PC-9 (cell line): Measurements from ENCODE around the gene CRNKL1. TPM values are rescaled to one million over a fixed set of nuclear protein-coding genes. Genes with fewer than 3 reads are reported as not detected.

ENCODE experiments used
- BruUV-seq: library from RNA; stranded (reverse); fragments of 400-500 nt; replicated peaks from 2 replicates; lab custom pipeline; 2021; lab: Mats Ljungman, UMichigan
- CTCF ChIA-PET: fragments of 300-600 bp; sonication (Branson Sonifier 250); formaldehyde crosslinking; loops from one replicate; lab custom pipeline; 2022; ENCODE audit warnings: antibody characterized with exemption; lab: Charles Lee
- POLR2A ChIA-PET: fragments of 300-600 bp; sonication (Branson Sonifier 250); formaldehyde crosslinking; loops from one replicate; lab custom pipeline; 2022; ENCODE audit warnings: antibody characterized with exemption; ENCODE audit not compliant: unreplicated experiment; lab: Charles Lee
- DNase-seq, 2 experiments: peaks; one replicate each; pipeline versions ENCODE4 v3.0.0 to v3.0.0-alpha.2; 2015 to 2022; ENCODE audit warnings: mixed read lengths in 1 of 2
- H2AFZ ChIP-seq: fragments of 200-600 bp; sonication (generic); 2 replicates; pipeline ENCODE4 v1.8.1; 2017; ENCODE audit warnings: antibody characterized with exemption
- H3F3A ChIP-seq: fragments of 200-600 bp; sonication (generic); 2 replicates; pipeline ENCODE4 v1.8.1; 2017; ENCODE audit warnings: antibody characterized with exemption, mild to moderate bottlenecking, low read depth; ENCODE audit not compliant: insufficient read depth
- H3K27ac ChIP-seq: fragments of 200-600 bp; sonication (generic); 2 replicates; pipeline ENCODE4 v1.6.1; 2016; ENCODE audit warnings: mixed run types
- H3K27me3 ChIP-seq: fragments of 200-600 bp; sonication (generic); 2 replicates; pipeline ENCODE4 v1.6.1; 2016; ENCODE audit warnings: low read depth, mixed run types; ENCODE audit not compliant: insufficient read depth
- H3K36me3 ChIP-seq: fragments of 200-600 bp; sonication (generic); 2 replicates; pipeline ENCODE4 v1.6.1; 2016; ENCODE audit warnings: low read depth, mixed run types
- H3K4me1 ChIP-seq: fragments of 200-600 bp; sonication (generic); replicated peaks from 2 replicates; pipeline ENCODE4 v1.6.1; 2016; ENCODE audit warnings: mixed run types; ENCODE audit not compliant: insufficient read depth
- H3K4me2 ChIP-seq: fragments of 200-600 bp; sonication (generic); 2 replicates; pipeline ENCODE4 v1.6.1; 2017; ENCODE audit warnings: mixed run types
- H3K4me3 ChIP-seq: fragments of 200-600 bp; sonication (generic); 2 replicates; pipeline ENCODE4 v1.6.1; 2016; ENCODE audit warnings: mixed run types
- H3K79me2 ChIP-seq: fragments of 200-600 bp; sonication (generic); 2 replicates; pipeline ENCODE4 v1.6.1; 2017; ENCODE audit warnings: low read depth, mixed run types
- H3K9me2 ChIP-seq: fragments of 200-600 bp; sonication (generic); 2 replicates; pipeline ENCODE4 v1.8.1; 2017; ENCODE audit warnings: mild to moderate bottlenecking; ENCODE audit not compliant: insufficient read depth
- H3K9me3 ChIP-seq: fragments of 200-600 bp; sonication (generic); 2 replicates; pipeline ENCODE4 v1.8.1; 2016; ENCODE audit warnings: low read depth; ENCODE audit not compliant: insufficient read depth
- H4K20me1 ChIP-seq: fragments of 200-600 bp; sonication (generic); 2 replicates; pipeline ENCODE4 v1.8.1; 2017; ENCODE audit not compliant: insufficient read depth
- EZH2 ChIP-seq: fragments of 200-600 bp; sonication (generic); IDR thresholded peaks from 2 replicates; pipeline ENCODE4 v1.8.0; 2017; ENCODE audit warnings: antibody characterized with exemption, low read depth
- intact Hi-C: fragments of 100-400 bp; cut with micrococcal nuclease; formaldehyde crosslinking; loops from one replicate; pipeline ENCODE4 v1.10.0; 2022; ENCODE audit not compliant: unreplicated experiment
- total RNA-seq: library from RNA; stranded (reverse); gene quantifications from 2 replicates; pipeline ENCODE4 v1.2.3, GENCODE V29; 2021
- TF ChIP-seq, protein P1 (sequence below): fragments of 200-600 bp; sonication (generic); conservative IDR thresholded peaks from 2 replicates; pipeline ENCODE4 v1.6.1; 2017; ENCODE audit warnings: mixed run types, antibody characterized with exemption, mild to moderate bottlenecking, moderate library complexity

The CRNKL1 gene
- total RNA-seq, 1 experiment from 2014 or later = 24.8 TPM

DNA sequence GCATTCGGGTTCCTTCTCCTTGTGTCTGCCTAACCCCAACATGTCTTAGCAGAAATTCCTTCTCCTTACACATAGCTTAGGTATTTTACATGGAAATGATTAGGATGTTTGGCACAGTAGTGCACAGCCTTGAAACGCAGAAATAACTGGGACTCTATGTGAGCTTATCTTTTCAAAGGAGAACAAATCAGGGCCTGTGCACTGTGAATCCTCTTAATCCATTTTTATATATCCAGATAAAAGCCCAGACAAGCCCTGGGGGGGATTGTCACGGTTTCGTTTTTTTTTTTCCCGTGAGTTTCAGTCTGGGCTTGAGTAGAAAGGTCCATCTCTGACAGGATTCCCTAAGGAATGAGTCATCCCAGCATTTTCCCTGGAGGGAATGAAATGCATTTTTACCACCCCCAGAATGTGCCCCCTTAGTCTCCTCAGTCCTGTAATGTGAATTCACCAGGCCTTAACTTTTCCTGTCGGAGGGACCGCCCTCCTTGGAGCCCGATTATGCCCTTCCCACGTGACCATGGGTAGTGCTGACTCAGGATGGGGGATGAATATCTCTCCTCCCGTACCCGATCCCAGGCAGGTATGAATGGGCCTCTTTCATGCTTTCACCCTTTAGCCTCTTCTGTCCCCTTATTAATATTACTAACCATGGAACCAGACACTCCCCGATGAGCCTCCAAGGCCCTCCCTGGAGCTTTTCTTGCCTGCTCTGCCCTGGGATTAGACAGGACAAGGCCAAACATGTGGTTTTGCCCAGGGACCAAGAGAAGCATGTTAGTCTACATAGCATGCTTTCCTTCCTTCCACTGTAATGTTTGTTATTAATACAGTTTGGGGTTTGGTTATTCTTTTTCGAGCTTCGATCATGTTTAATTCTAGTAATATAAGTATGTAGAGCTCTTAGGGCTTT lies 59.0 kb downstream of the CRNKL1 start:
- Histone ChIP-seq H3K4me3 (peak overlapping the region; percentile 46; the same call in 1 of the 2 replicates), H3K9me2 (no peaks in the 10 kb centered on the region), H3K27ac (peak overlapping the region; percentile 100), H3K27me3 (no peaks in the 10 kb centered on the region), H2AFZ (peak overlapping the region; percentile 59; the same call in 1 of the 2 replicates), H3K79me2 (peaks cover 69% of the 10 kb centered on the region), H3F3A (peaks cover 47% of the 10 kb centered on the region), H3K4me1 (peaks cover 54% of the 10 kb centered on the region), H3K36me3 (peaks cover 5% of the 10 kb centered on the region; the same call in 1 of the 2 replicates), H3K9me3 (no peaks in the 10 kb centered on the region), H4K20me1 (no peaks in the 10 kb centered on the region), H3K4me2 (peak overlapping the region; percentile 91)
- TF ChIP-seq EZH2 = no peak
- CTCF ChIA-PET = interaction anchor here (0.6 to 1.8 kb wide), 7 partner anchors 16 to 109 kb away, joined by 3 to 9 read pairs (median 5); partner anchors contain the start of genes CFAP61 and CRNKL1
- POLR2A ChIA-PET = interaction anchor here (0.6 to 1.9 kb wide), 16 partner anchors 15 to 1485 kb away, joined by 3 to 26 read pairs (median 6); partner anchors contain the start of genes CFAP61, CRNKL1 and SEC23B
- peak; percentile 79 to 94 for DNase-seq
- BruUV-seq = TSS peak; percentile 68
- intact Hi-C loops = loop anchor here (1.0 to 2.0 kb wide), 8 partner anchors 19 to 234 kb away; partner anchors contain the start of gene RIN2

DNA sequence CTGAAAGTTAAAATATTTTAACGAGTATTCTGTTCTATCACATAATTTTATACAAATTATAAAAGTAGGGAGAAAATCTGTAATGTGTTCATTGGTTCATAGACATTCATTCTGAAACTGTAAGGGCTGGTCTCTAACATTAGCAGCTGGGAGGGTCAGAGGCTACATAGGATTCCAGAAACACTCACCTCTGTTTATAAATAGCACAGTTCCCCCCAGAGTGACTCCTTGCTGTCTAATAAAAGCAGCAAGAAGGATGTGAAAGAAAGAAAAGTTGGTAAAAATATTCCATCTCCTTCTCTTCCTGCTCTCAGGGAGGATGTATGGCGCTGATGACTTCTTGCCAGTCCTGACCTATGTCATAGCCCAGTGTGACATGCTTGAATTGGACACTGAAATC lies 60.4 kb downstream of the CRNKL1 start:
- H4K20me1 ChIP-seq = no peaks in the 10 kb centered on the region
- peak overlapping the region; percentile 100 for H3K27ac ChIP-seq
- intact Hi-C loops = loop anchor here (2.0 kb wide), 3 partner anchors 27 to 233 kb away; partner anchors contain the start of gene RIN2
- peak overlapping the region; percentile 91 for H3K4me2 ChIP-seq
- peaks cover 47% of the 10 kb centered on the region for H3F3A ChIP-seq
- H3K4me1 ChIP-seq = peaks cover 54% of the 10 kb centered on the region
- no peak overlapping the region for H2AFZ ChIP-seq
- no peaks in the 10 kb centered on the region for H3K9me2 ChIP-seq
- H3K27me3 ChIP-seq = no peaks in the 10 kb centered on the region
- H3K9me3 ChIP-seq = no peaks in the 10 kb centered on the region
- ChIA-PET POLR2A (no interaction called here), CTCF (interaction anchor here (1.4 kb wide), 1 partner anchor 17 kb away, joined by 9 read pairs; no protein-coding TSS in a partner anchor)
- no peak overlapping the region; the same call in 1 of the 2 replicates for H3K4me3 ChIP-seq
- BruUV-seq = no TSS peak
- DNase-seq = no peak
- H3K36me3 ChIP-seq = peaks cover 5% of the 10 kb centered on the region; the same call in 1 of the 2 replicates
- no peak for TF ChIP-seq EZH2
- H3K79me2 ChIP-seq = peaks cover 80% of the 10 kb centered on the region

DNA sequence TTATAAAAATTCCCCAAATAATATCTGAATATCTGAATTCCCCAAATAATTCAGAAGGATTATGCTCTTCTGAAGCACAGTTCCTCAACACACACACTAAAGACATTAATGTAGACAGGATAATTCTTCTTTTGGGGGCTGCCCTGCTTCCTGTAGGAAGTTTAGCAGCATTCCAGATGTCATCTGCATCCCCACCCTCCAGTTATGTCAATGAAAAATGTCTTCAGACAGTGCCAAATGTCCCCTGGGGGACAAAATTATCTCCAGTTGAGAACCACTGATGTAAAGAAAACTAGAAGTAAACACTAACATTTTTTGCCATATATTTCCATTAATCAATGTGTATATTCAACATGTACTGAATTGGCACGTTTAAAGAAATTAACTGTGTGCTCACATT lies 61.0 kb downstream of the CRNKL1 start:
- peaks cover 80% of the 10 kb centered on the region for H3K79me2 ChIP-seq
- no peaks in the 10 kb centered on the region for H3K9me2 ChIP-seq
- intact Hi-C loops = no loop called here
- H3K27me3 ChIP-seq = no peaks in the 10 kb centered on the region
- H3K4me3 ChIP-seq = no peak overlapping the region
- TF ChIP-seq, protein P1, sequence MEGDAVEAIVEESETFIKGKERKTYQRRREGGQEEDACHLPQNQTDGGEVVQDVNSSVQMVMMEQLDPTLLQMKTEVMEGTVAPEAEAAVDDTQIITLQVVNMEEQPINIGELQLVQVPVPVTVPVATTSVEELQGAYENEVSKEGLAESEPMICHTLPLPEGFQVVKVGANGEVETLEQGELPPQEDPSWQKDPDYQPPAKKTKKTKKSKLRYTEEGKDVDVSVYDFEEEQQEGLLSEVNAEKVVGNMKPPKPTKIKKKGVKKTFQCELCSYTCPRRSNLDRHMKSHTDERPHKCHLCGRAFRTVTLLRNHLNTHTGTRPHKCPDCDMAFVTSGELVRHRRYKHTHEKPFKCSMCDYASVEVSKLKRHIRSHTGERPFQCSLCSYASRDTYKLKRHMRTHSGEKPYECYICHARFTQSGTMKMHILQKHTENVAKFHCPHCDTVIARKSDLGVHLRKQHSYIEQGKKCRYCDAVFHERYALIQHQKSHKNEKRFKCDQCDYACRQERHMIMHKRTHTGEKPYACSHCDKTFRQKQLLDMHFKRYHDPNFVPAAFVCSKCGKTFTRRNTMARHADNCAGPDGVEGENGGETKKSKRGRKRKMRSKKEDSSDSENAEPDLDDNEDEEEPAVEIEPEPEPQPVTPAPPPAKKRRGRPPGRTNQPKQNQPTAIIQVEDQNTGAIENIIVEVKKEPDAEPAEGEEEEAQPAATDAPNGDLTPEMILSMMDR = no peak
- TF ChIP-seq EZH2 = no peak
- peak overlapping the region; percentile 91 for H3K4me2 ChIP-seq
- no peak overlapping the region for H2AFZ ChIP-seq
- peaks cover 8% of the 10 kb centered on the region; the same call in 1 of the 2 replicates for H3K36me3 ChIP-seq
- no peaks in the 10 kb centered on the region for H4K20me1 ChIP-seq
- peaks cover 54% of the 10 kb centered on the region for H3K4me1 ChIP-seq
- CTCF ChIA-PET = interaction anchor here (0.6 kb wide), 1 partner anchor 25 kb away, joined by 4 read pairs; no protein-coding TSS in a partner anchor
- no peak for DNase-seq
- POLR2A ChIA-PET = interaction anchor here (0.5 to 1.0 kb wide), 4 partner anchors 14 to 311 kb away, joined by 3 to 8 read pairs (median 4); no protein-coding TSS in a partner anchor
- H3F3A ChIP-seq = peaks cover 47% of the 10 kb centered on the region
- no TSS peak for BruUV-seq
- H3K27ac ChIP-seq = peak overlapping the region; percentile 100
- H3K9me3 ChIP-seq = no peaks in the 10 kb centered on the region
